GM23338 (cell line): ENCODE measurements around the gene SRRT. TPM values are rescaled to one million over a fixed set of nuclear protein-coding genes. Genes with fewer than 3 reads are reported as not detected.

ENCODE experiments used
- ATAC-seq: fragments of 200-7000 bp; cut with Tn5 transposase; 3 replicates; pipeline ENCODE4 v1.9.1; 2020
- DNase-seq: peaks from one replicate; pipeline ENCODE4 v3.0.0-alpha.2; 2015; ENCODE audit warnings: low spot score
- H2AFZ ChIP-seq: fragments of 200-600 bp; sonication (generic); 2 replicates; pipeline ENCODE4 v1.8.0; 2016; ENCODE audit warnings: antibody characterized with exemption, mild to moderate bottlenecking, moderate library complexity
- H3F3A ChIP-seq: fragments of 200-600 bp; sonication (generic); replicated peaks from 2 replicates; pipeline ENCODE4 v1.8.0; 2017; ENCODE audit warnings: antibody characterized with exemption, mixed run types, low read depth
- H3K27ac ChIP-seq: fragments of 200-600 bp; sonication (generic); 2 replicates; pipeline ENCODE4 v1.6.1; 2016; ENCODE audit warnings: low read depth
- H3K27me3 ChIP-seq: fragments of 200-600 bp; sonication (generic); 2 replicates; pipeline ENCODE4 v1.8.0; 2016; ENCODE audit warnings: mild to moderate bottlenecking, mixed run types, moderate library complexity; ENCODE audit not compliant: insufficient read depth
- H3K36me3 ChIP-seq: fragments of 200-600 bp; sonication (generic); 2 replicates; pipeline ENCODE4 v1.8.0; 2016; ENCODE audit warnings: mild to moderate bottlenecking; ENCODE audit not compliant: insufficient read depth
- H3K4me1 ChIP-seq: fragments of 200-600 bp; sonication (generic); 2 replicates; pipeline ENCODE4 v1.8.0; 2016; ENCODE audit warnings: mild to moderate bottlenecking, moderate library complexity; ENCODE audit not compliant: insufficient read depth
- H3K4me2 ChIP-seq: fragments of 200-600 bp; sonication (generic); 2 replicates; pipeline ENCODE4 v1.7.1; 2017; ENCODE audit warnings: mixed run types
- H3K4me3 ChIP-seq: fragments of 200-600 bp; sonication (generic); 2 replicates; pipeline ENCODE4 v1.6.1; 2016; ENCODE audit warnings: mixed run types
- H3K79me2 ChIP-seq: fragments of 200-600 bp; sonication (generic); replicated peaks from 2 replicates; pipeline ENCODE4 v1.8.0; 2017; ENCODE audit warnings: mild to moderate bottlenecking; ENCODE audit not compliant: insufficient read depth
- H3K9me2 ChIP-seq: fragments of 200-600 bp; sonication (generic); 2 replicates; pipeline ENCODE4 v1.8.0; 2017; ENCODE audit not compliant: insufficient read depth
- H4K20me1 ChIP-seq: fragments of 200-600 bp; sonication (generic); replicated peaks from 2 replicates; pipeline ENCODE4 v1.8.0; 2017; ENCODE audit warnings: mild to moderate bottlenecking; ENCODE audit not compliant: insufficient read depth
- H3K27ac Mint-ChIP-seq: 2 replicates; pipeline ENCODE4 v1.8.0; 2020; ENCODE audit warnings: inconsistent platforms, mild to moderate bottlenecking, moderate library complexity, mixed read lengths
- H3K27me3 Mint-ChIP-seq: 3 replicates; pipeline ENCODE4 v1.8.0; 2022; ENCODE audit warnings: low read depth, mild to moderate bottlenecking, moderate library complexity, mixed read lengths, inconsistent platforms; ENCODE audit not compliant: insufficient read depth, poor library complexity
- H3K36me3 Mint-ChIP-seq: 3 replicates; pipeline ENCODE4 v1.8.0; 2021; ENCODE audit warnings: low read depth, mild to moderate bottlenecking, inconsistent platforms, moderate library complexity, mixed read lengths
- H3K4me1 Mint-ChIP-seq: 3 replicates; pipeline ENCODE4 v1.8.0; 2020; ENCODE audit warnings: mild to moderate bottlenecking, inconsistent platforms, mixed read lengths
- H3K4me3 Mint-ChIP-seq: 3 replicates; pipeline ENCODE4 v1.8.0; 2021; ENCODE audit warnings: moderate library complexity, mild to moderate bottlenecking, inconsistent platforms, mixed read lengths
- H3K9me3 Mint-ChIP-seq: 3 replicates; pipeline ENCODE4 v1.8.0; 2020; ENCODE audit warnings: moderate library complexity, mild to moderate bottlenecking, inconsistent platforms, mixed read lengths
- CREB1 ChIP-seq: fragments of 250-450 bp; sonication (Bioruptor Pico); IDR thresholded peaks from 2 replicates; pipeline ENCODE4 v1.5.0; 2020; ENCODE audit warnings: low read depth, mild to moderate bottlenecking, moderate library complexity
- EZH2 ChIP-seq: fragments of 200-600 bp; sonication (generic); IDR thresholded peaks from one replicate; pipeline ENCODE4 v1.8.0; 2017; ENCODE audit warnings: antibody characterized with exemption, mild to moderate bottlenecking, low read depth; ENCODE audit not compliant: unreplicated experiment
- EZH2phosphoT487 ChIP-seq: fragments of 200-600 bp; sonication (generic); IDR thresholded peaks from one replicate; pipeline ENCODE4 v1.8.1; 2018; ENCODE audit warnings: antibody characterized with exemption; ENCODE audit not compliant: unreplicated experiment
- JUNB ChIP-seq: IDR thresholded peaks from one replicate; pipeline ENCODE4 v1.6.1; 2016; ENCODE audit warnings: antibody characterized with exemption; ENCODE audit not compliant: unreplicated experiment
- NANOG ChIP-seq: IDR thresholded peaks from 2 replicates; pipeline ENCODE4 v1.6.1; 2016; ENCODE audit warnings: antibody characterized with exemption, borderline replicate concordance
- POLR2AphosphoS5 ChIP-seq: IDR thresholded peaks from 2 replicates; pipeline ENCODE4 v1.6.1; 2016; ENCODE audit warnings: antibody characterized with exemption, low read depth
- REST ChIP-seq: IDR thresholded peaks from one replicate; pipeline ENCODE4 v1.6.1; 2018; ENCODE audit warnings: antibody characterized with exemption; ENCODE audit not compliant: unreplicated experiment
- STAT1 ChIP-seq: IDR thresholded peaks from one replicate; pipeline ENCODE4 v1.6.1; 2016; ENCODE audit warnings: antibody characterized with exemption; ENCODE audit not compliant: unreplicated experiment
- ZNF114 ChIP-seq: fragments of 250-450 bp; sonication (Bioruptor Pico); IDR thresholded peaks from 2 replicates; pipeline ENCODE4 v1.5.0; 2020; ENCODE audit warnings: mild to moderate bottlenecking, moderate library complexity
- ZNF331 ChIP-seq: fragments of 250-450 bp; sonication (Bioruptor Pico); IDR thresholded peaks from 2 replicates; pipeline ENCODE4 v1.5.0; 2020; ENCODE audit warnings: low read depth, mild to moderate bottlenecking, moderate library complexity
- polyA plus RNA-seq: library from polyadenylated mRNA; unstranded; fragments of >200 nt; fragmentation: Nextera tagmentation; extraction: Ambion mirVana; gene quantifications from 2 replicates; pipeline ENCODE4 v1.2.1, GENCODE V29; 2016
- total RNA-seq: library from RNA; depleted of rRNA; stranded (reverse); fragments of >200 nt; shearing (Covaris generic); gene quantifications from 2 replicates; pipeline ENCODE4 v1.2.3, GENCODE V29; 2014
- TF ChIP-seq, protein P1 (sequence below): IDR thresholded peaks from 2 replicates; pipeline ENCODE4 v1.6.1; 2016; ENCODE audit warnings: antibody characterized with exemption
- TF ChIP-seq, protein P2 (sequence below), 2 experiments: fragments of 200-600 bp in 1 of 2; sonication (generic) in 1 of 2; conservative IDR thresholded peaks; 2 replicates each; pipeline versions ENCODE4 v1.5.1 to v1.6.1; 2016 to 2017; ENCODE audit warnings: antibody characterized with exemption in 2 of 2, low read depth in 2 of 2, mild to moderate bottlenecking in 2 of 2, moderate library complexity in 1 of 2
- TF ChIP-seq, protein P3 (sequence below): fragments of 250-450 bp; sonication (Bioruptor Pico); IDR thresholded peaks from 2 replicates; pipeline ENCODE4 v1.5.0; 2020; ENCODE audit warnings: mild to moderate bottlenecking, moderate library complexity

Gene SRRT
- total and polyA plus RNA-seq, 2 experiments from 2014 or later = 113 to 140 TPM

DNA sequence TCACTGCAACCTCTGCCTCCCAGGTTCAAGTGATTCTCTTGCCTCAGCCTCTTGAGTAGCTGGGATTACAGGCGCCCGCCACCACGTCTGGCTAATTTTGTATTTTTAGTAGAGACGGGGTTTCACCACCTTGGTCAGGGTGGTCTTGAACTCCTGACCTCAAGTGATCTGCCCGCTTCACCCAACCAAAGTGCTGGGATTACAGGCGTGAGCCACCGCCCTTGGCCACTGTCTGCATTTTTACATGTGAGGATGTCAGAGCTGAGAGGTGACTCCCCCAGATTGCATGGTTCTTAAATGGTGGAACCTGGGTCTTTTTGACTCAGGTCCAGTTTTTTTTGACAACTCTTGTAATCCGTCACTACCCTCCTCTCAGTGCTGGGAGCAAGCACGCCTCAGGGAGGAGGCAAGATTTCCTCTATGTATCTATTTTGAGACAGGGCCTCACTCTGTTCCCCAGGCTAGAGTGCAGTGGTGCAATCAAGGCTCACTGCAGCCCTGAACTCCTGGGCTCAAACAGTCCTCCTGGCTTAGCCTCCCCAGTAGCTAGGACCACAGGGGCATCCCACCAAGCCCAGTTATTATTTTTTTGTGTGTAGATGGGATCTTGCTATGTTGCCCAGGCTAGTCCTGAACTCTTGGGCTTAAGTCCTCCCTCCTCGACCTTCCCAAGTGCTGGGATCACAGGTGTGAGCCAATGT, 1.2 kb upstream of the SRRT start:
- Mint-ChIP-seq H3K27me3 (peaks cover 26% of the 10 kb centered on the region), H3K4me1 (peaks cover 17% of the 10 kb centered on the region), H3K27ac (peak overlapping the region; percentile 99), H3K9me3 (peaks cover 3% of the 10 kb centered on the region; the same call in 2 of the 3 replicates), H3K36me3 (peaks cover 90% of the 10 kb centered on the region), H3K4me3 (peak overlapping the region; percentile 100)
- Histone ChIP-seq H3K9me2 (no peaks in the 10 kb centered on the region), H4K20me1 (peaks cover 34% of the 10 kb centered on the region), H3F3A (peaks cover 29% of the 10 kb centered on the region), H3K27me3 (no peaks in the 10 kb centered on the region), H3K36me3 (peaks cover 34% of the 10 kb centered on the region), H3K27ac (peak overlapping the region; percentile 99), H3K4me3 (peak overlapping the region; percentile 98), H3K79me2 (peaks cover 41% of the 10 kb centered on the region), H2AFZ (no peak overlapping the region), H3K4me1 (peaks cover 8% of the 10 kb centered on the region), H3K4me2 (peak overlapping the region; percentile 93)
- TF ChIP-seq, protein P1, sequence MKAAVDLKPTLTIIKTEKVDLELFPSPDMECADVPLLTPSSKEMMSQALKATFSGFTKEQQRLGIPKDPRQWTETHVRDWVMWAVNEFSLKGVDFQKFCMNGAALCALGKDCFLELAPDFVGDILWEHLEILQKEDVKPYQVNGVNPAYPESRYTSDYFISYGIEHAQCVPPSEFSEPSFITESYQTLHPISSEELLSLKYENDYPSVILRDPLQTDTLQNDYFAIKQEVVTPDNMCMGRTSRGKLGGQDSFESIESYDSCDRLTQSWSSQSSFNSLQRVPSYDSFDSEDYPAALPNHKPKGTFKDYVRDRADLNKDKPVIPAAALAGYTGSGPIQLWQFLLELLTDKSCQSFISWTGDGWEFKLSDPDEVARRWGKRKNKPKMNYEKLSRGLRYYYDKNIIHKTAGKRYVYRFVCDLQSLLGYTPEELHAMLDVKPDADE = no peak
- TF ChIP-seq NANOG (no peak), CREB1 (CRISPR knock-in tag) (no peak), ZNF114 (CRISPR knock-in tag) (no peak), REST (no peak), JUNB (no peak), EZH2phosphoT487 (no peak), EZH2 (no peak), POLR2AphosphoS5 (no peak), STAT1 (no peak), ZNF331 (no peak)
- TF ChIP-seq, protein P2, sequence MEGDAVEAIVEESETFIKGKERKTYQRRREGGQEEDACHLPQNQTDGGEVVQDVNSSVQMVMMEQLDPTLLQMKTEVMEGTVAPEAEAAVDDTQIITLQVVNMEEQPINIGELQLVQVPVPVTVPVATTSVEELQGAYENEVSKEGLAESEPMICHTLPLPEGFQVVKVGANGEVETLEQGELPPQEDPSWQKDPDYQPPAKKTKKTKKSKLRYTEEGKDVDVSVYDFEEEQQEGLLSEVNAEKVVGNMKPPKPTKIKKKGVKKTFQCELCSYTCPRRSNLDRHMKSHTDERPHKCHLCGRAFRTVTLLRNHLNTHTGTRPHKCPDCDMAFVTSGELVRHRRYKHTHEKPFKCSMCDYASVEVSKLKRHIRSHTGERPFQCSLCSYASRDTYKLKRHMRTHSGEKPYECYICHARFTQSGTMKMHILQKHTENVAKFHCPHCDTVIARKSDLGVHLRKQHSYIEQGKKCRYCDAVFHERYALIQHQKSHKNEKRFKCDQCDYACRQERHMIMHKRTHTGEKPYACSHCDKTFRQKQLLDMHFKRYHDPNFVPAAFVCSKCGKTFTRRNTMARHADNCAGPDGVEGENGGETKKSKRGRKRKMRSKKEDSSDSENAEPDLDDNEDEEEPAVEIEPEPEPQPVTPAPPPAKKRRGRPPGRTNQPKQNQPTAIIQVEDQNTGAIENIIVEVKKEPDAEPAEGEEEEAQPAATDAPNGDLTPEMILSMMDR (conservative IDR thresholded peaks at IDR 0.05; ENCODE audit: low read depth in 2 of 2) = no peak
- TF ChIP-seq, protein P3, sequence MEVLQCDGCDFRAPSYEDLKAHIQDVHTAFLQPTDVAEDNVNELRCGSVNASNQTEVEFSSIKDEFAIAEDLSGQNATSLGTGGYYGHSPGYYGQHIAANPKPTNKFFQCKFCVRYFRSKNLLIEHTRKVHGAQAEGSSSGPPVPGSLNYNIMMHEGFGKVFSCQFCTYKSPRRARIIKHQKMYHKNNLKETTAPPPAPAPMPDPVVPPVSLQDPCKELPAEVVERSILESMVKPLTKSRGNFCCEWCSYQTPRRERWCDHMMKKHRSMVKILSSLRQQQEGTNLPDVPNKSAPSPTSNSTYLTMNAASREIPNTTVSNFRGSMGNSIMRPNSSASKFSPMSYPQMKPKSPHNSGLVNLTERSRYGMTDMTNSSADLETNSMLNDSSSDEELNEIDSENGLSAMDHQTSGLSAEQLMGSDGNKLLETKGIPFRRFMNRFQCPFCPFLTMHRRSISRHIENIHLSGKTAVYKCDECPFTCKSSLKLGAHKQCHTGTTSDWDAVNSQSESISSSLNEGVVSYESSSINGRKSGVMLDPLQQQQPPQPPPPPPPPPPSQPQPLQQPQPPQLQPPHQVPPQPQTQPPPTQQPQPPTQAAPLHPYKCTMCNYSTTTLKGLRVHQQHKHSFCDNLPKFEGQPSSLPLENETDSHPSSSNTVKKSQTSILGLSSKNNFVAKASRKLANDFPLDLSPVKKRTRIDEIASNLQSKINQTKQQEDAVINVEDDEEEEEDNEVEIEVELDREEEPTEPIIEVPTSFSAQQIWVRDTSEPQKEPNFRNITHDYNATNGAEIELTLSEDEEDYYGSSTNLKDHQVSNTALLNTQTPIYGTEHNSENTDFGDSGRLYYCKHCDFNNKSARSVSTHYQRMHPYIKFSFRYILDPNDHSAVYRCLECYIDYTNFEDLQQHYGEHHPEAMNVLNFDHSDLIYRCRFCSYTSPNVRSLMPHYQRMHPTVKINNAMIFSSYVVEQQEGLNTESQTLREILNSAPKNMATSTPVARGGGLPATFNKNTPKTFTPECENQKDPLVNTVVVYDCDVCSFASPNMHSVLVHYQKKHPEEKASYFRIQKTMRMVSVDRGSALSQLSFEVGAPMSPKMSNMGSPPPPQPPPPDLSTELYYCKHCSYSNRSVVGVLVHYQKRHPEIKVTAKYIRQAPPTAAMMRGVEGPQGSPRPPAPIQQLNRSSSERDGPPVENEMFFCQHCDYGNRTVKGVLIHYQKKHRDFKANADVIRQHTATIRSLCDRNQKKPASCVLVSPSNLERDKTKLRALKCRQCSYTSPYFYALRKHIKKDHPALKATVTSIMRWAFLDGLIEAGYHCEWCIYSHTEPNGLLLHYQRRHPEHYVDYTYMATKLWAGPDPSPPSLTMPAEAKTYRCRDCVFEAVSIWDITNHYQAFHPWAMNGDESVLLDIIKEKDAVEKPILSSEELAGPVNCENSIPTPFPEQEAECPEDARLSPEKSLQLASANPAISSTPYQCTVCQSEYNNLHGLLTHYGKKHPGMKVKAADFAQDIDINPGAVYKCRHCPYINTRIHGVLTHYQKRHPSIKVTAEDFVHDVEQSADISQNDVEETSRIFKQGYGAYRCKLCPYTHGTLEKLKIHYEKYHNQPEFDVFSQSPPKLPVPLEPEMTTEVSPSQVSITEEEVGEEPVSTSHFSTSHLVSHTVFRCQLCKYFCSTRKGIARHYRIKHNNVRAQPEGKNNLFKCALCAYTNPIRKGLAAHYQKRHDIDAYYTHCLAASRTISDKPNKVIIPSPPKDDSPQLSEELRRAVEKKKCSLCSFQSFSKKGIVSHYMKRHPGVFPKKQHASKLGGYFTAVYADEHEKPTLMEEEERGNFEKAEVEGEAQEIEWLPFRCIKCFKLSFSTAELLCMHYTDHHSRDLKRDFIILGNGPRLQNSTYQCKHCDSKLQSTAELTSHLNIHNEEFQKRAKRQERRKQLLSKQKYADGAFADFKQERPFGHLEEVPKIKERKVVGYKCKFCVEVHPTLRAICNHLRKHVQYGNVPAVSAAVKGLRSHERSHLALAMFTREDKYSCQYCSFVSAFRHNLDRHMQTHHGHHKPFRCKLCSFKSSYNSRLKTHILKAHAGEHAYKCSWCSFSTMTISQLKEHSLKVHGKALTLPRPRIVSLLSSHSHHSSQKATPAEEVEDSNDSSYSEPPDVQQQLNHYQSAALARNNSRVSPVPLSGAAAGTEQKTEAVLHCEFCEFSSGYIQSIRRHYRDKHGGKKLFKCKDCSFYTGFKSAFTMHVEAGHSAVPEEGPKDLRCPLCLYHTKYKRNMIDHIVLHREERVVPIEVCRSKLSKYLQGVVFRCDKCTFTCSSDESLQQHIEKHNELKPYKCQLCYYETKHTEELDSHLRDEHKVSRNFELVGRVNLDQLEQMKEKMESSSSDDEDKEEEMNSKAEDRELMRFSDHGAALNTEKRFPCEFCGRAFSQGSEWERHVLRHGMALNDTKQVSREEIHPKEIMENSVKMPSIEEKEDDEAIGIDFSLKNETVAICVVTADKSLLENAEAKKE (CRISPR knock-in tag) = no peak
- DNase-seq = no peak
- no peak for ATAC-seq
